HG03469 (cell line): ENCODE measurements around the gene FBRSL1.
"Not testable (repeated sequence)": the region's sequence is repeated elsewhere in the genome, so short reads cannot be mapped to it uniquely, and the experiment has no call there.

Experiments
- ATAC-seq: cut with Tn5 transposase; IDR thresholded peaks from one replicate; pipeline ENCODE4 v1.9.1; 2021; ENCODE audit warnings: mild to moderate bottlenecking, moderate library complexity, moderate number of reproducible peaks; ENCODE audit not compliant: unreplicated experiment

FBRSL1 gene

DNA sequence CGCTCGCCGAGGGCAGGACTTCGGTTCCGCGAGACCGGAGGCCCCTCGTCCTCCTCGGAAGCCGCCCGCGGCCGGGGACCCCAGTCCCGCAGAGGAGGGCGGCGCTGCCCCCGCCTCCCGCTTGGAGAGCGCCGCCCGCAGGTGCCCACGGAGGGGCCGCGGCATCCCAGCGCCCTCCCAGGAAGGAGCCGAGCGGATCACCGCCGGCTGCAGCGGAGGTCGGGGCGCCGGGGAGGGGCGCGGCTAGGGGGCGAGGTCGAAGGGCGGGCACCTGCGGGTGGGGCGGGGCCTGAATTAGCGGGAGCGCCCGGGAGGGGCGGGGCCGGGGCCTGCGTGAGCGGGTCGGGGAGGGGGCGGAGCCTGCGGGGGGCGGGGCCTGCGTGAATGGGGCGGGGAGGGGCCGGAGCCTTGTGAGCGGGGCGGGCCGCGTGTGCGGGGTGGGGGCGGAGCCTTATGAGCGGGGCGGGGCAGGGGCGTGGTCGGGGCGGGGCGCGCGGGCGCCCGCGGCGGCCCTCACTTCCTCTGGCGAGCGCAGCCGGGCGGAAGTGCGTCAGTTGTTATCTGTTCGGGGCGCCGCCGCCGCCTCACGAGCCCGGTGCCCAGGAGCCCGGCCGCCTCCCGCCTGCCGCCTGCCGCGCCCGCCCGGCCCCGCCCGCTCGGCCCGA is at the start of gene FBRSL1:
Gene FBRSL1 (plus strand): TSS at position 550 of the 665 bp plus-strand sequence.
- no peak for ATAC-seq

DNA sequence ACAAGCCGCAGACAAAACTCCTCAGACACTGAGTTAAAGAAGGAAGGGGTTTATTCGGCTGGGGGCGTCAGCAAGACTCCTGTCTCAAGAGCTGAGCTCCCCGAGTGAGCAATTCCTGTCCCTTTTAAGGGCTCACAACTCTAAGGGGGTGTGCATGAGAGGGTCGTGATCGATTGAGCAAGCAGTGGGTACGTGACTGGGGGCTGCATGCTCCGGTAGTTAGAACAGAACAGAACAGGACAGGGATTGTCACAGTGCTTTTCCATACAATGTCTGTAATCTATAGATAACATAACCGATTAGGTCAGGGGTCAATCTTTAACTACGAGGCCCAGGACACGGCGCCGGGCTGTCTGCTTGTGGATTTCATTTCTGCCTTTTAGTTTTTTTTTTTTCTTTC is 49.5 kb upstream of the FBRSL1 start:
- ATAC-seq, result not testable (repeated sequence)

DNA sequence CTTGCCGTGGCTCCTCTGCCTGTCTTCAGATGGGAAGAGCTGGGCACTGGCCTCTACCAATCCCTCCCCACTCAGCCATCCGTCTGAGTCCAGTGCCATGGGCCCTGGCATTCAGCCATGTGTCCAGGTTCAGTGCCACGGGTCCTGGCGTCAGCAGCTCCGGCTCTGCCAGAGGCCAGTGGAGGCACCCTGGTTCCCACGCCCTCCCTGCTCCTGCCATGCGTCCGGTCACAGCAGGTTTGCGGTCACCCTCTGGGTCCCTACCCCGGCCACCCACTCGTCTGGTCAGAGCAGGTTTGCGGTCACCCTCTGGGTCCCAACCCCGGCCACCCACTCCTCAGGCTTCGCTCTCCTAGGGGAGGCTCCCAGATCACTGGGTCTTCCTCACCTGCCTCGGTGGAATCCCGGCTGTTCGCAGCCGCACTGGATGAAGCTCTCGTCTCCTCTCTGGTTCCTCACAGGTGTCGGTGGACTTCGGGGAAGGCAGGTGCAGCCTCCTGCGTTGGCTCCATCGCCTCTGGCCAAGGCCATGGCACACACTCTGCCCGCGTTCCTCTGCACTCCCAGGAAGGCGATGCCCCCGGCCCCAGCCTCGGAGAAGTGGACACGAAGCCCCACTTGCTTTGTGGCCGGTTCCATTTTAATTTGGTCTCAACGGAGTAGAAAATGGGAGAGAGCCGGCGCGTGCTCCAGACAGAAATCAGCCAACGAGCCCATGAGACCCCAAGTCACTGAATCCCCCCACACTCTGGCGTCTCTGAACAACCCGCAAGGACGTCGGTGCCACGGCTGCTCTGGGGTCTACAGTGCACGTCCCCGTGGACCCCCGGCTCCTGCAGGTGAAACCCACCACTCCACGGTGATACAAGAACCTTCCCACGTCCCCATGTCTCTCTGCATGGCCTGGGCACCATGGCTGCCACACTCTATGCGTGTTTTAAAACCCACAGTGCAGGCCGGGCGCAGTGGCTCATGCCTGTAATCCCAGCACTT is 47.8 kb upstream of the FBRSL1 start:
- no peak for ATAC-seq

DNA sequence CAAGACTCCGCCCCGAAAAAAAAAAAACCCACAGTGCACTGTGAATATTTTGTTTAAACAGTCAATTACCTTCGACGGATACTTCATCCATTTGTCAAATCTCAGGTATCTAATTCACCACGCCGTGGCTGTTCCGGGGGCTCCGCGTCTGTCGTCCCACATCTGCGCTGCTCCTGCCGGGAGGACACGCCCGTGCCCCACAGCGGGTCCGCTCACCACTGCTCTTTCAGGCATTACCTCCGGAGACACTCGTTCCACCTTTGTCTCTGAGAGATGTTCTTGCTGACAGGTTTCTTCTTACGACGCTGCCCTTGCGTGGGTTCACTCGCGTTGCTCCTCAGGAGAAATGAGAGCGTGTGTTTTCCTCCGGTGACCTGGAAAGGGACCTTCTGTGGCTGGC is 46.9 kb upstream of the FBRSL1 start:
- no peak for ATAC-seq

DNA sequence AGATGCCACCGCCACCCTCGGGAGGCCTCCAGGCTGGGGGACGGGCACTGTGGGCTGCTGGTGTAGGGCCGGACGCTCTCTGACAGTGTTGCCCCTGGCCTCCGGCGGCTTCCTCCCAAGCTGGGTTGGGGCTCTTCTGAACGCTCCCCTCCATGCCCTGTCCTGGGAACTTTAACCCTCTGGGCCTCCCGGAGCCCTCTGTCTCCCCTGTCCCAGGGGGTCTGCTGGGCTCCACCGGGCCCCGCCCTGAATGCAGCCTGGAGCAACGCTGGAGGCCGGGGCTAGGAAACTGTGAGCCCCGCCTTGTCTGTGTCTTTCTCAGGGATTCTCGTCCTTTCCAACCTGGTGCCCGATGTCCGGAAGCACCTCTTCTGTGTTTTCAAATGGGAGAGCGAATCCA is 45.7 kb upstream of the FBRSL1 start:
- no peak for ATAC-seq

DNA sequence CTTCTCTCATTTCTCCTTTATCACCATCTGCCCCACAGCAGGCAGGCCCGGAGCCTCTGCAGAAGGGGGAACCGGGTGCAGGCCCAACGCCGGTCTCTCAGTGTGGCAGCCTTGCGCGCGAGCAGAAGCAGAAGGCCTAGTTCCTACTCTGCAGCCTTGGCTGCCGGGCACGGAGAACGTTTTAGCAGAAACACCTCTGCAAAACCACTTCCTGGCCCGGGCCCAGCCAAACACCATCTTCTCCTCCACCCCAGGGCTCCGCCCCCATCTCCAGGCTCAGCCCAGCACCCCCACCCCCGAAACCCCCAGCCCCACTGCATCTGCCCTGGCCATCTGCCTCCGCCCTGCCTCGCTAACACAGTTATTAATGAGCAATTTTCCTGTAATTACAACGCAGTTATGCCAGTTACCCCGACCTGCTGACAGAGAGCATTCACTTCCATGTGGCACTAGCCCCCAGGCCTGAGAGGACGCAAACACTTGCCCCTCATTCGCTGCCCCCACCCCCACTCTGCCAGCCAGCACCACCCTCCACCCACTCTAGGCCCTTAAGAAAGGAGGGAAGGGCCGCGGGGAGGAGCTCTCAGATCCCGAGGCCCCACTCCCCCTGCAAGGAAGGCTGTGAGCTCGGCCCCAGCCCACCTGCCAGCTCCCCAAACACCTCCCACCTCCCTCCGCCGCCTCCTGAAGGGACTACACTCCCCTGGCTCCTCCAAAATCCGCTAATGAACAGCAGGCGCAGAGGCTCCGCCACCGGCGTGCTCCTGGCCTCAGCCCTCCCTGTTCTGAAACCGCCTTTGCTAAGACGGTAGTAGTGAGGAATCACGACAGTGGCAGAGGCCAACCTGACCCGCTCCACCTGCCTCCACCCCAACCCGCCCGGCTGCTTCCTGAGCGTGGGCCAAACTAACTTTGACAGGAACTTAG is 44.7 kb upstream of the FBRSL1 start:
- no peak for ATAC-seq

DNA sequence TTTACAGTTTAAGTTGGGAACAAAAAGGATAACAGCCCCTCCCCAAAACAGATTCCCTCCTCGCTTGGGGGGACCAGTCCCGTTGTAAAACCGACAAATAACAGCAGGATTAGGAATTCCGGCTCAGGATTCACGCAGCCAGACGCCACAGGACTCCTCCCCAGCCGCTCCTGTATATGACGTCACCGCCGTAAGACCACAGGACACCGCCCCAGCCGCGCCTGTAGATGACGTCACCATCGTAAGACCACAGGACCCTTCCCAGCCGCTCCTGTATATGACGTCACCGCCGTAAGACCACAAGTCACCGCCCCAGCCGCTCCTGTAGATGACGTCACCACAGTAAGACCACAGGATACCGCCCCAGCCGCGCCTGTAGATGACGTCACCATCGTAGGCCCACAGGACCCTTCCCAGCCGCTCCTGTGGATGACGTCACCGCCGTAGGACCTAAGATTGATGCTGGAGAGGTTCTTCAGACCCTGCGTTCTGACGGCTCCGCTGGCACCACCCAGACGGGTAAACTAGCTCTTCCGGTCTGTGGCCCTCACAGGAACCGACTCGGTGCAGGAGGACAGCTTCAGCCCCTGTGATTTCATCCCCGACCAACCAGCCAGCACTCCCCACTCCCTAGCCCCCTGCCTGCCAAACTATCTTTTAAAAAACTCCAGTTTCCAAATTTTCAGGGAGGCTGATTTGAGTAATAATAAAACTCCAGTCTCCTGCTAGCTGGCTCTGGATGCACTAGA is 43.9 kb upstream of the FBRSL1 start:
- no peak for ATAC-seq

DNA sequence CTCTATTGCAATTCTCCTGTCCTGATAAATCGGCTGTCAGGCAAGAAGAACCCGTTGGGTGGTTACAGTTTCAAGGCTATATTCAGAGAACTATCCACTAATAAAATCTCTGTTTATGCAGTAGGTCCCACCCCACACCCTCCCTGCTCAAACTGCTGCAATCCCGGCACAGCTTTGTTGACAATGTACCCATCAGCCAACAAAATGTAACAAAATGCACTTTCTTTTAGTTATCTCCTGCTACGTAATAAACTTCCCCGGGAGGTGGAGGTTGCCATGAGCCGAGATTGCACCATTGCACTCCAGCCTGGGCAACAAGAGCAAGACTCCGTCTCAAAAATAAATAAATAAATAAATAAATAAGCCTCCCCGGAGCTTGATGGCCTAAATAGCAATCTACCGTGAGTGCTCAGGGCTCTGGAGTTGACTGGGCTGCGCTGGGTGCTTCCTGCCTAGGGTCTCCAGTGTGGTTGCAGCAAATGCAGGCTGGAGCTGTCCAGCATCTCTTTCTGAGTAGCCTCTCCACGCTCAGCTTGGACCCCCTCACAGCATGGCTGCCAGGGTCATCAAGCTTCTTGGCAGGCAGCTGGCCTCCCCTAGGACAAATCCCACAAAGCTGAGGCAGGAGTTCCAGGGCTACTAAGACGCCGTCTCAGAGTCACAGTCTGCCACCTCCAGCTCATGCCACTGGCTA is 43.2 kb upstream of the FBRSL1 start:
- no peak for ATAC-seq

DNA sequence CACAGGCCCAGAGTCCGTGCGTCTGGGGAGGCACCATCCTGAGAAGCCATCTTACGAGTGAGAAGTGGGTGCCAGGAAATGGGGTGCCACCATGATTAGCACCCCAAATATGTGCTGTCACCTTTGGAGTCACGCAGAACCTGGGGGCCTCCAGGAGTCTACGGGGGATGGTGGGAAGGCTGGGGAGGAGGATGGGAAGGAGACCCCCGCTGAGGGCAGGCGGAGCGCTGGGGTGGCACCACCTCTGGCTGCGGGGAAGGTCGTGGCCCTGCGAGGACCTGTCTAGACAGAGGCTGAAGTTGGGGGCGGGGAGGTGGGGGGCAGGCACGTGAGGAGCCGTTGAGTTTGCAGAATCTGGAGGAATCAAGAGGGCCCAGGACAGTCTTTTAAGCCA is 42.6 kb upstream of the FBRSL1 start:
- ATAC-seq, result no peak

DNA sequence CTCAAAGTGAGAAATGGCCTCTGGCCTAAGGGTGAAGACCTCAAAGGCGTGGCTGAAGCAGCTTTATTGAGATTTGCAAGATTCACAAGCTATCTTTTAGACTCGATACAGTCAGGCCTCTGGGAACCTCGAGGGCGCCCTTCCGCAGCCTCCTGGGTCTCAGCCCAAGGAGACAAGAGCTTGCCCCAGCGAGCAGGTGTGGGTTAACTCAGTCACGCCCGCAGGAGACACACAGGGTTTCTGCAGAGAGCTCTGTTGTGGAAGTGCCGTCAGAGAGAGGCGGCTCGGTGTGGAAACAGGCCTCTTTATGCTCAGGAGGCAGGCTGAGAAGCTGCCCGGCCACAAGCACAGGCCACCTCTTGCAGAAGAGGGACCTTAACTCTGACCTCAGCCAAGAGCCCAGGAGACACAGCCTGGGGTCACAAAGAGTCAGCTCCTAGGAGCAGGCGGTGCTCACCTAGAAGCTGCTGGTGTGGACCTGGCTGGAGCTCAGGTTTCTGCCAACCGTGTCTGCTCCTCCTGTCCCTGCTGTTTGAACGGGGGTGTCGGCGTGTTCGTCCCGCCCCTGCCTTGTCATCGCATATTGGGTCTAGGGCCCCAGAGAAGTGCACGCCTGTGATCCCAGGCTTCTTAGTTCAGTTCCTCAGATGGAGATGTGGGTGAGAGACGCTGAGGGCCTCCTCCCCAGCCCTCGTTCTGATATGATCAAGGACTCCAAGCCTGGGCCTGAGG is 42.1 kb upstream of the FBRSL1 start:
- no peak for ATAC-seq

DNA sequence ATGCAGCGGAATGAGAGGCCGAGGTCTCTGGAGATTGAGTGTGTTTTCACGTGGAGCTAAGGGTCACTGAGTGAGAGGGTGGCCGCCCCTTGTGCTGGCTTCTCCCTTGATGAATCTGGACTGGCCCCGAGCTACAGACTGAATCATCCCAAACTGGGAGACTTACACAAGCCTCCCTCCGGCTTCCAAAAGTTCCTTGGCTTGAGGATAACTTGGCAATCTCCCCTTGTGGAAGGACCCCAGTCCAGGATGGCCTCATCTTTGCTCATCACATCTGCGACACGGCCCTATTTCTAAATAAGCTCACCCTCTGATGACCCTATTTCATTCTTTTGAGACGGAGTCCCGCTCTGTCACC is 41.5 kb upstream of the FBRSL1 start:
- ATAC-seq, result no peak

DNA sequence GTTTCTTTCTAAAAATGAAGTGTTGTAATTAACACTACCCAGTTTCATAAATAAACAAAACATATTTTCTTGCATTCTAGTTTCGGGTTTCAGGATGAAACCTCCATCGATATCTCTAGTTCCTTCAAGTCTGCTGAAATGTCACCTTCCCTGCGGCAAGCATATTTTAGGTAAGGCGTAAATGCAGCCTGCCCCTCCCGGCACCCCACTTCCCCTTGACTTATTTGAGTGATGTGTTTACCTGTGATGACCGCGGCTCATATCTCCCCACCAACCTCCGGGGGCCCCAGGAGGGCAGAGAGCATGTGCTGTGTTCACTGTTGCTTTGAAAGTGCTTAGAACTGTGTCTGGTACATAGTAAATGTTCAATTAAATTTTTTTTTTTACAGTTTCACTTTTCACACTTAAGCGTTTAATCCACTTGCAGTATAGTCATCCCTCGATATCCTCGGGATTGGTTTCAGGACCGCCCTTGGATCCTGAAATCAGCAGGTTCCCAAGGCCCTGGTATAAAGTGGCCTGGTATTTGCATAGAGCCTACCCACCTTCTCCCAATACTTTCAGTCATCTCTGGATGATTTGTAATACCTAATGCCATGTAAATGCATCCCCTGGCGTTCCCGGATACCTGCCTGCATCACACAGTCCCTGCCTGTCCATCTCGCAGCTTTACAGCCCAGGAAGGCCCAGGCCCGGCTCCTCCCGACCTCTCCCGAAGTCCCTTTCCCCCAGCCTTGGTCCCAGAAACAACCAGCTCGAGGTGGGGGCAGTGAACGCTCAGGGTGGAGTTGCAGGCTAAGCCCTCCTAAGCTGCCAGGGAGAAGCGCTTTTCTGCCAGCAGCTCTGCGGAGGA is 40.2 kb upstream of the FBRSL1 start:
- ATAC-seq, result peak; percentile 81

DNA sequence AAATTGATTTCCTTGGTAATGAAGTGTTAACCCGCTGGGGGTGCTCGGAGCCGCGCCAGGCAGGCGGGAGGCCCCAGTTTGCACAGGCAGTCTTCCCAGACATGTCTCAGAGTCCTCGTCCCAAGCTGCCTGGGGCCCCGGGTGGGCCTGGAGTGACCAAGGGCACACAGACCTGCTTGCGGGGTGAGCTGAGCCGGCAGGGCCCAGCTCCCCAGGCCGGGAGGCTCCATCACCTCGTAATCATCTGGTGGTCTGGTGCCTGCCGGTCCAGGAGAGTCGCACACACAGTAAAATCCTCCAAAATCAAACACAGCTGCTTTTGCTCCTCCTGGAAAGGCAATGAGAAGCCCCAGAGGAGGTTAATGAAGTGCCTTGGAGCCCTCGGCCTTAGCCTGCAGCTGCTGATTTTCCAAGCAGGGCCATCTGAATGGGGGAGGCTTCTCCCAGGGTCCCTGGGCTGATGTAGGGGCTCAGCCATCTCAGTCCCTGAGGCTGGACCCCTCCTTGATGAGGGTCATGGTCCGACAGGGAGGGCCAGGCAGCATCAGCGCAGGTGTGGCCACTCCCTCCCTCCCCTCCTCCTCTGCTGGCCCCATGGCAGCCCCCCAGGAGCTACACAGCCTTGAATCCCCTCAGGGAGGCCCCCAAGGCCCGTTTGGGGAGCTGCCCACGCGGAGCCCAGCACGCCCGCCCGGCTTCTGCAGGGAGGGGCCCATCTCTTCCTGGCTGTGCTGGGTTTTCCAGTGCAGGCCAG is 39.4 kb upstream of the FBRSL1 start:
- no peak for ATAC-seq

DNA sequence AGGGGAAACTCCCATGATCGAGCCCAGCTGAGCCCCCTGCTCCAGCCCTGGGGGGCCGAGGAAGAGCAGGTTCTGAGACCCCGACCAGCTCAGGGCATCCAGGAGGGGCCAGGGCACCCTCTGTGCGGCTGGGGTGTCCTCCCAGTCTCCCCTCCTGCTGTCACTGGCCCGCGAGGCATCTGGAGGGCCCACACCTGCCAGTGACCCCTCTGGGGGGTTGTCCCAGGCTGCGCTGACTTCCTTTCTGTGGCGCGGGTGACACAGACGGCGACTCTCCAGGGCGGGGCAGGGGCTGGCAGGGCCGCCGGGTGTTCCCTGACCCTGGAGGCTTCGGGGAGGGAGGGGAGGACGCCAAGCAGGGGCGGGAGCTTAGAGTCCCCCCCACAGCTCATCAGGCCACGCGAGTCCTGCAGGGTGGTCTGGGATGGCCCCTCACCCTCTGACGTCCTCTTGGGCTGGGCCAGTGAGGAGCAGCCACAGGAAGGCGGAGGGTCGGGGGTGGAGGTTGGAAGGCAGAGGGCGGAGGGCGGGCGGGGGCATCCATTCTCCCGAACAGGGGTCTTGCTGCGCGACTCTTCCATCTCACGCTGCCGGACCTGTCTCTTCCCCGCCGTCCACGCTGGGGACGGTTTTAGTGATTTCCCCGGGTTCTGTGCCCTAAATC is 38.6 kb upstream of the FBRSL1 start:
- ATAC-seq, result no peak

DNA sequence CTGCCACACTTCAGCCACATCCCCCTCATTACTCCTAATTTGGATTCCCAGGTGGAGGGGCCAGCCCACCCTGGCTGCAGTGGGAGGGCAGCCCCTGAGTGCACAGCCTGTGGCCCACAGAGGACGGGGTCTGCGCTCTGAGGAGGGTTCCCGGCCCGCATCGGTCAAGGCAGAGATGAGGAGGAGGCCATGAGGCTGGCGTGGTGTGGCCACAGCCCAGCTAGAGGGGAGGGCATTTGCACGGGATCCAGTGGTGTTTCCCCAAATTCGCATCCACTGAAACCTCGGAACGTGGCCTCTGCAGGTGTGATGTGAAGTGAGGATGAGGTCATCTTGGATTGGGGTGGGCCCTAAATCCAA is 38.1 kb upstream of the FBRSL1 start:
- no peak for ATAC-seq

DNA sequence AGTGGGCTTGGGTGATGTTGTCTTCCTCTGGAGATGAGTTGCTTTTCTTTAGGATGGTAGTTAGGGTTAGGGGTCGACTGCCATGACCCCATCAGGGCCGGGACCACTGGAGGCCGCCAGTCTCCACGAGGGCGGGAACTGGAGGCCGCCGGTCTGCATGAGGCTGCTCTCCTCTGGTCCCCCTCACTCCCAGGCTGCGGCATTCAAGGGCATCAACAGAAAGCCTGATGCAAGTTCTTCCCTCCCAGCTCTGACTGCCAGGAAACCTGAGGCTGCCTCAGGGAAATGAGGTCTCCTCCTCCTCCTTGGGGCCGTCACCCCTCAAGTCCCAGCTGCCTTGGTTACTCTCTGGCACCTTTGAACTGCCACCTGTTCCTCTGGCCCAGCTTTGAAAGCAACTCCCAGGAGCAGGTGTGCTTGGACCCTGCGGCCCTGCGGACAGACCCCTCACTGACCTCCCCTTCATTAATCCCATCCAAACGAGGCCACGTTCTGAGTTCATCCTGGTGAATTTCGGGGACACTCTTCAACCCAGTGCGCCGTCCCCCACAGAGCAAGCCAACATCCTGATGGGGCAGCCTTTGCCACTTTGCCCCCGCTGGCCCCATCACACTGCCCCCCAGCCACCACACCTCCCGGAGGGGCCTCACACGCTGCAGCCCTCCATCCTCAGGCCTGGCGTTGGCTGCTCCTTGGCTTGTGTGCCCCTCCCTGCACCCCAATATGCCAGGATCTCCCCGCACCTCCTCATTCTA is 37.2 kb upstream of the FBRSL1 start:
- no peak for ATAC-seq
